Stimulated activated CD4-positive, alpha-beta T cell treated with anti-CD3 and anti-CD28 coated beads, TNF-alpha, amount 100 ng/mL, for 24 hours (primary cell): ENCODE data around the gene GALM.
"Not testable (repeated sequence)": the region's sequence is repeated elsewhere in the genome, so short reads cannot be mapped to it uniquely, and the experiment has no call there.

Experiments used
- DNase-seq, 3 experiments: peaks; one replicate each; pipeline ENCODE4 v3.0.0-alpha.2; 2020; ENCODE audit warnings: low read depth in 3 of 3

Gene GALM

GRCh38 chr2:38680868-38681267, 15.0 kb downstream of the GALM start:
- not testable (repeated sequence) for DNase-seq

GRCh38 chr2:38682008-38682575, 16.2 kb downstream of the GALM start:
- no peak for DNase-seq

- DNase-seq, result not testable (repeated sequence)
Measured at GRCh38 chr2:38682620-38683019, 16.7 kb downstream of the GALM start.

GRCh38 chr2:38683766-38684165, 17.9 kb downstream of the GALM start:
- DNase-seq, result no peak

- DNase-seq, result no peak
Measured at GRCh38 chr2:38685116-38685735, 19.3 kb downstream of the GALM start.

GRCh38 chr2:38690499-38691420, 24.8 kb downstream of the GALM start:
- DNase-seq, result no peak

GRCh38 chr2:38691994-38692393, 26.1 kb downstream of the GALM start:
- no peak for DNase-seq

GRCh38 chr2:38692636-38693318, 26.9 kb downstream of the GALM start:
- no peak for DNase-seq

GRCh38 chr2:38697116-38697840, 31.4 kb downstream of the GALM start:
- DNase-seq, result no peak

GRCh38 chr2:38698467-38699003, 32.6 kb downstream of the GALM start:
- DNase-seq, result no peak

- no peak for DNase-seq
Measured at GRCh38 chr2:38700113-38700785, 34.3 kb downstream of the GALM start.

GRCh38 chr2:38700881-38701458, 35.1 kb downstream of the GALM start:
- DNase-seq, result no peak

GRCh38 chr2:38701542-38701941, 35.6 kb downstream of the GALM start:
- no peak for DNase-seq

GRCh38 chr2:38702413-38702812, 36.5 kb downstream of the GALM start:
- DNase-seq, result no peak

- DNase-seq, result not testable (repeated sequence)
Measured at GRCh38 chr2:38703336-38703735, 37.4 kb downstream of the GALM start.

- DNase-seq, result no peak
Measured at GRCh38 chr2:38704664-38705063, 38.8 kb downstream of the GALM start.

- no peak for DNase-seq
Measured at GRCh38 chr2:38706846-38707345, 41.0 kb downstream of the GALM start.

GRCh38 chr2:38708491-38708890, 42.6 kb downstream of the GALM start:
- DNase-seq, result not testable (repeated sequence)

- DNase-seq, result no peak
Measured at GRCh38 chr2:38708900-38709566, 43.1 kb downstream of the GALM start.
